T1000 (cell line): ENCODE results near the gene CLIP1.

Experiments
- DNase-seq: peaks from one replicate; lab custom pipeline; 2025; ENCODE audit warnings: mixed read lengths; lab: John Stamatoyannopoulos, UW

CLIP1 gene

GRCh38 chr12:122245553-122245952 is 176.9 kb downstream of the CLIP1 start:
- DNase-seq = no peak

GRCh38 chr12:122244565-122245371 is 177.7 kb downstream of the CLIP1 start:
- no peak for DNase-seq

GRCh38 chr12:122243965-122244364 is 178.5 kb downstream of the CLIP1 start:
- DNase-seq = no peak

- DNase-seq = no peak
These were observed 183.6 kb downstream of the CLIP1 start for GRCh38 chr12:122238861-122239260.

GRCh38 chr12:122235741-122236140 is 186.7 kb downstream of the CLIP1 start:
- no peak for DNase-seq

- no peak for DNase-seq
These were observed 189.8 kb downstream of the CLIP1 start for GRCh38 chr12:122232691-122233090.

GRCh38 chr12:122230798-122231197 is 191.7 kb downstream of the CLIP1 start:
- DNase-seq = no peak

- no peak for DNase-seq
These were observed 194.4 kb downstream of the CLIP1 start for GRCh38 chr12:122228092-122228491.

- DNase-seq = no peak
These were observed 195.1 kb downstream of the CLIP1 start for GRCh38 chr12:122227341-122227740.

GRCh38 chr12:122226366-122227125 is 195.9 kb downstream of the CLIP1 start:
- no peak for DNase-seq

- DNase-seq = peak; percentile 100
These were observed 196.6 kb downstream of the CLIP1 start, which contains the start of gene DIABLO for GRCh38 chr12:122225683-122226365. Gene DIABLO (minus strand): TSS chr12:122226052. CDS start chr12:122226014, 38 bp downstream.
